GM06990 (cell line): Measurements from ENCODE around the gene SERPINA5.

Experiments
- DNase-seq: peaks from one replicate; pipeline ENCODE4 v3.0.0-alpha.2; 2011; ENCODE audit not compliant: insufficient read length; ENCODE audit errors: extremely low read depth
- H3K27me3 ChIP-seq: replicated peaks from 2 replicates; pipeline ENCODE4 v1.6.0; 2011; ENCODE audit warnings: low read length; ENCODE audit not compliant: control insufficient read depth, insufficient read depth
- H3K36me3 ChIP-seq: 2 replicates; pipeline ENCODE4 v1.5.1; 2011; ENCODE audit warnings: low read length; ENCODE audit not compliant: control insufficient read depth, insufficient read depth
- H3K4me3 ChIP-seq: replicated peaks from 2 replicates; pipeline ENCODE4 v1.5.1; 2011; ENCODE audit warnings: low read depth, mild to moderate bottlenecking, control low read depth, low read length
- CTCF ChIP-seq: IDR thresholded peaks from 2 replicates; pipeline ENCODE4 v1.5.1; 2011; ENCODE audit warnings: low read length, control low read depth, mild to moderate bottlenecking, inconsistent platforms; ENCODE audit not compliant: insufficient read depth, poor library complexity, severe bottlenecking

SERPINA5 gene

DNA sequence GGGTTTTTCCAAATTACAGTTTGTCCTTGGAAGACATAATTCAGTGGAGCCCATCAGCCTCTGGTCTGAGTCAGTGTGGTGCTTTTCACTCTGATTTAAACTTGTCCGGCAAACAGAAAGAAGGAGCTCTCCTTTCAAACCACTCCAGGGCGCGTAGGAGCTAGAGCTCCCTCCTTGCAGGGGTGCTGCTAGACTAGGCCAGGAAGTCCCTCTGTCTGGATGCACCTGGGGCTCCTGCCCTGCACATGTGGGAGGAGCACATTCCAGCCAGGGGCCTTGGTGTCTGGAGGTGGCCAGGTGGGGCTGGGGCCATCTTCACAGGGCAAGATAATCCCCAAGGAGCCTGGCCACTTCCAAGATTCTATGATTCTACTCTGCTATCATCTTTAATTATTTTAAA lies 34.0 kb downstream of the SERPINA5 start:
- Histone ChIP-seq H3K36me3 (no peaks in the 10 kb centered on the region), H3K4me3 (no peak overlapping the region), H3K27me3 (no peaks in the 10 kb centered on the region; the same call in 1 of the 2 replicates)
- no peak for TF ChIP-seq CTCF
- no peak for DNase-seq

- no peak for DNase-seq
- H3K27me3 ChIP-seq: no peaks in the 10 kb centered on the region; the same call in none of the 2 replicates
- no peak for TF ChIP-seq CTCF
- no peak overlapping the region for H3K4me3 ChIP-seq
- H3K36me3 ChIP-seq: no peaks in the 10 kb centered on the region
Measured at GRCh38 chr14:94615823-94616570, 34.8 kb downstream of the SERPINA5 start.

DNA sequence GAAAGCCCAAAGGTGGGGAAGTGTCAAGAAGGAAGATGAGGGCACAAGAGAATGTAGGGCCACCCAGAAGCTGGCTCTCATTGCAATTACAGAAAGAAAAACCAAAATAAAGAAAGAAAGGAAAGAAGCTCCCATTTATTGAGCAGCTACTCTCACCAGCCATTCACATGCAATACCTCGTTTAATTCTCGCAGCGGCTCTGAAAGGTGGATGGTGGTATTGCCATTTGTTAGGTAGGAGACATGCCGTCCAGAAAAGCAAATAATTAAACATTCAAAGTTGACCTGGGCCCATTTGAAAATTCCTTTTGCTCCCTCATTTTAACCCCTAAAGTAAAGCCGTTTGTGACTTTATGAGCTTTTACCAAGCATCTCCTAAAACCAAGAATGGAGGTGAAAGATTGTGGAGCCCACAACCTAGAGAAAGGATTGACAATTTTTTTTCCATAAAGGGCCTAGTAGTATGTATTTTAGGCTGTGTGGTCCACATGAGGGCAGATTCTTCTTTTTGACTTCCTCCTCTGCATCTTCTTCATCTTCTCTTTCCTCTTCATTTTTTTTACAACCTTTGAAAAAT lies 36.2 kb downstream of the SERPINA5 start:
- Histone ChIP-seq H3K4me3 (no peak overlapping the region), H3K36me3 (no peaks in the 10 kb centered on the region), H3K27me3 (no peaks in the 10 kb centered on the region; the same call in none of the 2 replicates)
- DNase-seq: no peak
- no peak for TF ChIP-seq CTCF

DNA sequence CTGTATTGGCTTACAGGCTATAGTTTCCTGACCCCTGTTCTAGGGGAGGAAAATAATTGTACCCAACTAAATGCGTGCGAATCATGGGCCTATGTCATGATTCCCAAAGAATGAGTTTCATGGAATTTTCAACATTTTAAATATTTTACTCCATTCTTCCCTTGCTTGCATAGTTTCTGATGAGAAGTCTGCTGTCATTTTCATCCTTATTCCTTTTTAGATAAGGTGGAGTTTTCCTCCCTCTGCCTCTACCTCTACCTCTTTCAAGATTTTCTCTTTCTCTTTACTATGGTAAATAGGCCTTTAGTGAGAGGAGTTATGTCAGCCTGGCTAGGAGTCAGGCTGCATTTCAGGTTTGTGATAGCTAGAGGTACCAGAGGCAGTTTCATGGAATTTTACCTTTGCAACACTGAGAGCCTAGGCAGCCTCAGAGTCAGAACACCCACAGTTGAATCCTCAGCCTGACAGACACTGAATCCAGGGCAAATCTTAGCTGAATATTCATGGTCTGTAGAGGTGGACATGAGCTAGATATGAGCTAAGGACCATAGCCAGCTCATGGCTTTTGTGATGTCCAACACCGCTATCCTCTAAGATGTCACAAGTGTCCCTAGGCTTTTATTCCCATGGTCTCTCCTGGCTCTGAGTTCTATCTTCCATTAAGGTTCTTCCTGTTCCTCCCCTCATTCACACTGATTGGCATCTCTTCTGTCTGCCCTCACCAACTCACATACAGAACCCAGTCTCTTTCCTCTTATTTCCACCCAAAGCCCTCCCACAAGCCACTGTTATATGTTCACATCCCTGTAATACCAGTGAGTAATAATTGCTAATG lies 37.0 kb downstream of the SERPINA5 start:
- no peak for DNase-seq
- no peak for TF ChIP-seq CTCF
- H3K4me3 ChIP-seq: no peak overlapping the region
- no peaks in the 10 kb centered on the region for H3K36me3 ChIP-seq
- H3K27me3 ChIP-seq: no peaks in the 10 kb centered on the region; the same call in none of the 2 replicates

GRCh38 chr14:94619297-94619696 lies 38.1 kb downstream of the SERPINA5 start:
- no peak for TF ChIP-seq CTCF
- Histone ChIP-seq H3K36me3 (no peaks in the 10 kb centered on the region), H3K27me3 (no peaks in the 10 kb centered on the region; the same call in none of the 2 replicates), H3K4me3 (no peak overlapping the region)
- DNase-seq: no peak
